ENCODE data around the gene TRAM1L1. TPM values are rescaled to one million over a fixed set of nuclear protein-coding genes. Genes with fewer than 3 reads are reported as not detected.

The TRAM1L1 gene
- not detected for total RNA-seq

DNA sequence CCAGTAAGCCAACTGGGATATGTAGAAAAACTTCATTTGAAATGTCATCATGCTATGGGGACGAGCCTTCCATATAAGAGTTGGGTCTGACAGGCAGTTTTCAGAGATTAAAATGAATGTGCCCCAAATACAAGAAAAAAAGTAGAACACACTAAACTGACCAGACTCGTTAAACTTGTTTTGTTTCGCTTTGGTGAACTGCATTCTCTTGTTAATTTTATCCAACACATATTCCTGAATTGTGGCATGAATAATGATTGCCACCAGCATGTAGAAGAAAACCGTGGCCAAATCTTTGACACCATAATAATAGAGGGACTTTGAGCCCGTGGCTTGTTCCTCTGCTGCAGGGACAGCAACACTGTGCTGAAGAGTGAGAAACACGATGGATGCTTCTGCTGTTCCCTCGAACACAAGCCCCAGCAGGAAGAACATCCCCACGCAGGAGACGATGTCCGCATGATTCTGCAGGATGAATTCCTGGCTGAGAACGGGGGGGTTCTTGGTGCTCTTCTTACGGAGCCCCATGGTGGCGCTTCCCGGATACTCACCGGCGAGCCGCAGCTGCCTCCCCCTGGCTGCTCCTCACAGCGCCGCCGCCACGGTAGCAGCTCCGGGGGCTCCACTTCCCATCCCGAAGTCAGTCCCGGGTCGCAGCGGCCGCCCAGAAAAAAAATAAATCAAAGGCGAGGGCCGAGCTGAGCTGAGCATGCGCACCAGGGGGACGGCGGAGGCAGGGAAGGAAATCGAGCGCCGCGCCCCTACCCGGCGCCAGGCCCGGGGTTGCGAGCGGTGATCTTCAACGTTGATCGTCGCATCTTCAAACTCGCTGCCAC is at the start of gene TRAM1L1:
Gene TRAM1L1 (minus strand): TSS at position 711 of the 836 bp plus-strand sequence. CDS start 183 bp downstream, at position 528.
- peak; percentile 23 for DNase-seq
- no peaks in the 10 kb centered on the region for H3K27me3 Mint-ChIP-seq (ENCODE audit: low read depth)
- no peak within 1 kb of the TSS for H3K27ac Mint-ChIP-seq
- H3K4me3 Mint-ChIP-seq = peak within 1 kb of the TSS; percentile 31
- no peak for ATAC-seq
- ChIA-PET CTCF (no interaction called here), POLR2A (no interaction called here)
- H3K4me1 Mint-ChIP-seq (ENCODE audit: low read depth) = peaks cover 2% of the 10 kb centered on the region
- H3K36me3 Mint-ChIP-seq (ENCODE audit: low read depth) = no peaks in the 10 kb centered on the region
- H3K9me3 Mint-ChIP-seq (ENCODE audit: insufficient read depth) = no peaks in the 10 kb centered on the region

DNA sequence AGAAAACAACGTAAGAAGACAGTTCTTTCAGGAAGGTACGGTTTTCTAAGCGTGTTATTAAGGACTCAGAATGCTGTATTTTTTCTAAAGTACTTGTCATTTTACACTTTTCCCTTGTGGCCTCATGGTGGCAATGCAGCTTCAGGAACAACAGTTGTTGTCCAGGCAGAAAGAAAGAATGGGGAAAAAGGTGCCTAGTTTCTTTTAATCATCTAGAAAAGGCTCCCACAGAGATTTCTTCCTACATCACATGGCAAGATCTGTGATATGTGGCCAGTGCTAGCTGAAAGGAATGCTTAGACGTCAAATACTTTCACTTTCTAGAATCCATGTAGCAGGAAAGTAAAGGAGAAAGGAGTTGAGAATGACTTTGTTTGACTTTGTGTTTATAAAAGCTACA is 49.0 kb upstream of the TRAM1L1 start:
- DNase-seq (no peak), ATAC-seq (no peak)
- Mint-ChIP-seq H3K27me3 (ENCODE audit: low read depth) (no peaks in the 10 kb centered on the region), H3K27ac (no peak overlapping the region), H3K36me3 (ENCODE audit: low read depth) (no peaks in the 10 kb centered on the region), H3K9me3 (ENCODE audit: insufficient read depth) (peaks cover 7% of the 10 kb centered on the region), H3K4me1 (ENCODE audit: low read depth) (no peaks in the 10 kb centered on the region), H3K4me3 (no peak overlapping the region)
- ChIA-PET POLR2A (no interaction called here), CTCF (no interaction called here)

DNA sequence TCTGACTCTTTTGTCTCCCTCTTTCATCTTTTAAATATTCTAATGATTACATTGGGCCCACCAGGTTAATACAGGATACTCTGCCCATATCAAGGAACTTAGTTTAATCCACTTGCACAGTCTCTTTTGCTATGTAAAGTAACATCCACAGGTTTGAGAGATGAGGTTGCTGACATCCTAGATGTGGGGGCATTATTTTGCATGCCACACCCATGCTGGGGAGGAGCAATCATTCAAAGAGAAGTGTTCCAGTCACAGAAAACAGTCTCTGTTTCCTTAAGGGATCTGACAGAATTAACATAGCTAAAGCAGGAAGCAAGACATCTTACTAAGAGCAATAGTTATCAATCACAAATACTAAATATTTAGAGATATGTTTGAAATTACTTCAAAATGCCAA is 11.5 kb upstream of the TRAM1L1 start:
- Mint-ChIP-seq H3K9me3 (ENCODE audit: insufficient read depth) (no peaks in the 10 kb centered on the region), H3K27me3 (ENCODE audit: low read depth) (no peaks in the 10 kb centered on the region), H3K36me3 (ENCODE audit: low read depth) (no peaks in the 10 kb centered on the region), H3K27ac (no peak overlapping the region), H3K4me3 (no peak overlapping the region), H3K4me1 (ENCODE audit: low read depth) (no peaks in the 10 kb centered on the region)
- ChIA-PET POLR2A (no interaction called here), CTCF (no interaction called here)
- ATAC-seq (no peak), DNase-seq (no peak)

GRCh38 chr4:117096462-117096861 is 11.1 kb upstream of the TRAM1L1 start:
- ChIA-PET POLR2A (no interaction called here), CTCF (no interaction called here)
- H3K4me1 Mint-ChIP-seq (ENCODE audit: low read depth) = no peaks in the 10 kb centered on the region
- H3K9me3 Mint-ChIP-seq (ENCODE audit: insufficient read depth) = no peaks in the 10 kb centered on the region
- no peaks in the 10 kb centered on the region for H3K27me3 Mint-ChIP-seq (ENCODE audit: low read depth)
- DNase-seq (no peak), ATAC-seq (no peak)
- H3K27ac Mint-ChIP-seq = no peak overlapping the region
- no peak overlapping the region for H3K4me3 Mint-ChIP-seq
- no peaks in the 10 kb centered on the region for H3K36me3 Mint-ChIP-seq (ENCODE audit: low read depth)

- no peak overlapping the region for H3K4me3 Mint-ChIP-seq
- no peaks in the 10 kb centered on the region for H3K36me3 Mint-ChIP-seq (ENCODE audit: low read depth)
- no peaks in the 10 kb centered on the region for H3K27me3 Mint-ChIP-seq (ENCODE audit: low read depth)
- ChIA-PET CTCF (no interaction called here), POLR2A (no interaction called here)
- DNase-seq (no peak), ATAC-seq (no peak)
- no peaks in the 10 kb centered on the region for H3K9me3 Mint-ChIP-seq (ENCODE audit: insufficient read depth)
- no peak overlapping the region for H3K27ac Mint-ChIP-seq
- no peaks in the 10 kb centered on the region for H3K4me1 Mint-ChIP-seq (ENCODE audit: low read depth)
Measured at GRCh38 chr4:117093571-117093970, 8.2 kb upstream of the TRAM1L1 start.

GRCh38 chr4:117077760-117078159 is 7.6 kb downstream of the TRAM1L1 start:
- H3K4me1 Mint-ChIP-seq (ENCODE audit: low read depth) = no peaks in the 10 kb centered on the region
- CTCF ChIA-PET = no interaction called here
- H3K4me3 Mint-ChIP-seq = no peak overlapping the region
- ATAC-seq (no peak), DNase-seq (no peak)
- H3K36me3 Mint-ChIP-seq (ENCODE audit: low read depth) = no peaks in the 10 kb centered on the region
- POLR2A ChIA-PET = no interaction called here
- H3K9me3 Mint-ChIP-seq (ENCODE audit: insufficient read depth) = no peaks in the 10 kb centered on the region
- no peak overlapping the region for H3K27ac Mint-ChIP-seq
- no peaks in the 10 kb centered on the region for H3K27me3 Mint-ChIP-seq (ENCODE audit: low read depth)

DNA sequence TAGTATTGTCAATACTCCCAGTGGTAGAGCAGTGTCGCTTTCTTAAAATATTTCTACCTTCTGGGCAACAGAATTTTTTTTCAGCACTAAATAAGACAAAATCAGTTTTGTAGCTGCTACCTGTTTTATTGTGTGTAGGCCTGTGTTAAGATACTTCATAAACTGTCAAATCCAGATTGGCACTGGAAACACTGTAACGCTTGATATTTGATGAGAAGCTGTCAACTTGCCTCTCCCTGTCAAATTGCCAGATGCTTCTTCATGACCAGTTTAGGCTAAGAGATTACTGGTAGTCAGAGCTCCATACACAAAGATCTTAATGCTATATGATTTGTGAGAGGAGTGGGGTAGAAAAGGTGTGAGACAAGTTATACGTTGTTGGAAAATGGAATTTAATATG is 17.3 kb downstream of the TRAM1L1 start:
- Mint-ChIP-seq H3K4me3 (no peak overlapping the region), H3K9me3 (ENCODE audit: insufficient read depth) (no peaks in the 10 kb centered on the region), H3K36me3 (ENCODE audit: low read depth) (no peaks in the 10 kb centered on the region), H3K27me3 (ENCODE audit: low read depth) (no peaks in the 10 kb centered on the region), H3K27ac (no peak overlapping the region), H3K4me1 (ENCODE audit: low read depth) (no peaks in the 10 kb centered on the region)
- ChIA-PET CTCF (no interaction called here), POLR2A (no interaction called here)
- DNase-seq = no peak
- no peak for ATAC-seq

- DNase-seq (no peak), ATAC-seq (no peak)
- Mint-ChIP-seq H3K27me3 (ENCODE audit: low read depth) (no peaks in the 10 kb centered on the region), H3K4me1 (ENCODE audit: low read depth) (no peaks in the 10 kb centered on the region), H3K9me3 (ENCODE audit: insufficient read depth) (no peaks in the 10 kb centered on the region), H3K4me3 (no peak overlapping the region), H3K36me3 (ENCODE audit: low read depth) (no peaks in the 10 kb centered on the region), H3K27ac (no peak overlapping the region)
- POLR2A ChIA-PET = no interaction called here
- CTCF ChIA-PET = no interaction called here
Measured at GRCh38 chr4:117063961-117064696, 21.2 kb downstream of the TRAM1L1 start.

DNA sequence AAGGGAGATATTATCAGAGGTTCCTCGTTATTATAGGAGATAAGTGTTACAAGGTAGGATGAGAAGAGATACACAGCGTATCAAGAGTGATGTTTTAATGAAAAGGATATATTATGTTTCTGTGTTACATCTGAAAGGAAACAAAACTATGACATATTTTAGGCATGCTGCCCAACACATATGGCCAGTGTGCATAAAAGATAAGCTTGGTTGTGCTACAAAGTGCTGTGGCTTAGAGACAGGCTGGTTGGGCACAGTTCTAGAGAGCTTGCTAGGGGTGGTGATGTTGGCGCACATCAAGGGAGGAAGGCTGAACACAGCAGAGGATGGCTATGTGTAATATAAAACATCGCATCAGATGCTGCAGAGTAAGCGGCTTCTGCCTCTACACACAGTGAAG is 42.4 kb downstream of the TRAM1L1 start:
- H3K4me1 Mint-ChIP-seq (ENCODE audit: low read depth) = no peaks in the 10 kb centered on the region
- DNase-seq = no peak
- no peaks in the 10 kb centered on the region for H3K9me3 Mint-ChIP-seq (ENCODE audit: insufficient read depth)
- no peaks in the 10 kb centered on the region for H3K27me3 Mint-ChIP-seq (ENCODE audit: low read depth)
- ATAC-seq = no peak
- CTCF ChIA-PET = no interaction called here
- H3K4me3 Mint-ChIP-seq = no peak overlapping the region
- POLR2A ChIA-PET = no interaction called here
- no peaks in the 10 kb centered on the region for H3K36me3 Mint-ChIP-seq (ENCODE audit: low read depth)
- H3K27ac Mint-ChIP-seq = no peak overlapping the region

Data from activated CD8-positive, alpha-beta T cell treated with anti-CD3 and anti-CD28 coated beads, Interleukin-2, amount 10 ng/mL, durations not matched to agents 7 days and 5 days (primary cell).